Hepatocyte (in vitro differentiated cells): ENCODE results near the gene SNX9.

Experiments
- CTCF ChIP-seq: fragments of 200-600 bp; sonication (generic); IDR thresholded peaks from 2 replicates; pipeline ENCODE4 v1.5.1; 2016; ENCODE audit warnings: antibody characterized with exemption, mild to moderate bottlenecking; ENCODE audit not compliant: poor library complexity
- EZH2 ChIP-seq: fragments of 200-600 bp; sonication (generic); IDR thresholded peaks from 2 replicates; pipeline ENCODE4 v1.6.1; 2016; ENCODE audit warnings: antibody characterized with exemption, mild to moderate bottlenecking, borderline replicate concordance

GRCh38 chr6:157869673-157870302 lies 46.7 kb downstream of the SNX9 start:
- TF ChIP-seq CTCF (no peak), EZH2 (no peak)
